Motor neuron (in vitro differentiated cells): Measurements from ENCODE around the gene TCFL5. TPM values are rescaled to one million over a fixed set of nuclear protein-coding genes. Genes with fewer than 3 reads are reported as not detected.
A peak's percentile ranks its signal among the peaks of the same experiment; 100 is the strongest.

Experiments used
- ATAC-seq, 8 experiments: fragments of 200-7000 bp; cut with Tn5 transposase; replicated peaks in 6 of 8; 2 replicates each; pipeline ENCODE4 v1.8.0; 2021; ENCODE audit warnings: mild to moderate bottlenecking in 8 of 8, moderate library complexity in 8 of 8
- H3K27ac ChIP-seq, 2 donors: fragments of 250-450 bp; sonication (Bioruptor Pico); 2 replicates each; pipeline ENCODE4 v1.9.0; 2021; ENCODE audit warnings: antibody characterized with exemption in 2 of 2, mild to moderate bottlenecking in 2 of 2, moderate library complexity in 1 of 2
- H3K4me1 ChIP-seq, 2 donors: fragments of 250-450 bp; sonication (Bioruptor Pico); replicated peaks in 1 of 2; 2 replicates each; pipeline ENCODE4 v1.6.1; 2021; ENCODE audit warnings: antibody characterized with exemption in 2 of 2, mild to moderate bottlenecking in 2 of 2, moderate library complexity in 1 of 2
- H3K4me3 ChIP-seq, 5 donors: fragments of 250-450 bp; sonication (Bioruptor Pico); 2 replicates each; pipeline ENCODE4 v1.9.0; 2021; ENCODE audit warnings: antibody characterized with exemption in 5 of 5, mild to moderate bottlenecking in 5 of 5, moderate library complexity in 4 of 5
- WGBS, 10 experiments: fragments of 450-650 bp; shearing (Covaris generic); methylation state at CpG; one replicate each; pipeline ENCODE4 v1.0.0; 2022; 5-methylcytosine and 5-hydroxymethylcytosine counted together
- in situ Hi-C, 9 experiments: fragments of 400-800 bp; cut with MboI; loops; one replicate each; pipeline ENCODE4 v1.15.0; 2021; ENCODE audit warnings: low sequenced_read_pairs in 9 of 9, low pct_unique_long_range_greater_than_20kb in 2 of 9; ENCODE audit not compliant: unreplicated experiment in 9 of 9
- total RNA-seq, 8 experiments: library from RNA; unstranded; fragments of 300-600 nt; gene quantifications; 2 replicates each; pipeline versions ENCODE4 v1.2.3 to v1.2.4, GENCODE V29; 2022

Gene TCFL5
- total RNA-seq = 10 to 100 TPM in 4 of 8 experiments, 1 to 10 TPM in 4; 7.0 to 14.0 (median 9.9) TPM

DNA sequence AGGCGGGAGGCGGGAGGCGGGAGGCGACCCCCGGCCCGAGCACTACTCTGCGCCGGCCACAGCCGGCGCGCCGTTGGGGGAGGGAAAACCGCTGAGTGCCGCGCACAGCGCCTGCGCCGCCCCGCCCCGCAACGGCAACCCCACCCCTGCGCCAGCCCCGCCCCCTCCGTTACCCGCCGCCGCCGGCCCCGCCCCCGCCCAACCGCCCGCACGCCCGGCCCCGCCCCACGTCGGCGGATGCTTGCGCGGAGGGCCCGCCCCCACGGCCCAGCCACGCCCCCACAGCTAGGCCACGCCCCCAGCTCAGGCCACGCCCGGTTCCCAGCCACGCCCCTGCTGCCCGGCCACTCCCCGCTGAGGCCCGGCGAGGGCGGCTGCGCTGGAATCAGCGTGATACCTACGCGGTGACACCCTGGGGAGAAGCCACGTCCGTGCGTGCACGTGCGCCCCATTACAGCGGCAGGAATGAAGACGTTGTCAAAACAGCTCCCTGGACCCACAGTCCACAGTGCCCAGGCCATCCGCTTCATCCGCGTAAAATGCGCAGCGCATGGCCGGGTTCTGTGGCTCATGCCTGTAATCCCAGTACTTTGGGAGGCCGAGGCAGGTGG is at the start of gene TCFL5:
Gene TCFL5 (minus strand): TSS at position 97 of the 611 bp plus-strand sequence. CDS start 152 bp downstream, outside the sequence.
- Histone ChIP-seq H3K4me3 (peak within 1 kb of the TSS; percentile 45 to 87 (median 75)), H3K27ac (peak within 1 kb of the TSS; percentile 78 to 81), H3K4me1 (peaks cover 15 to 21% of the 10 kb centered on the region in 2 donors)
- in situ Hi-C loops = no loop called here
- WGBS, 10 experiments = 0% methylated on average over 1 of the region's 70 CpGs; no CpG with 5 or more reads in 9 of the 10 experiments
- peak; percentile 60 to 83 (median 78) for ATAC-seq

GRCh38 chr20:62910777-62911497 is 49.3 kb upstream of the TCFL5 start:
- no peak overlapping the region for H3K27ac ChIP-seq
- H3K4me3 ChIP-seq = no peak overlapping the region
- peak in 1 of 8 experiments; percentile 8 for ATAC-seq
- WGBS, 10 experiments = 90 to 100% (median 98%) methylated on average over 1 to 16 of the region's 45 CpGs; no CpG with 5 or more reads in 2 of the 10 experiments
- H3K4me1 ChIP-seq = peaks cover 11 to 18% of the 10 kb centered on the region in 2 donors
- in situ Hi-C loops = no loop called here

DNA sequence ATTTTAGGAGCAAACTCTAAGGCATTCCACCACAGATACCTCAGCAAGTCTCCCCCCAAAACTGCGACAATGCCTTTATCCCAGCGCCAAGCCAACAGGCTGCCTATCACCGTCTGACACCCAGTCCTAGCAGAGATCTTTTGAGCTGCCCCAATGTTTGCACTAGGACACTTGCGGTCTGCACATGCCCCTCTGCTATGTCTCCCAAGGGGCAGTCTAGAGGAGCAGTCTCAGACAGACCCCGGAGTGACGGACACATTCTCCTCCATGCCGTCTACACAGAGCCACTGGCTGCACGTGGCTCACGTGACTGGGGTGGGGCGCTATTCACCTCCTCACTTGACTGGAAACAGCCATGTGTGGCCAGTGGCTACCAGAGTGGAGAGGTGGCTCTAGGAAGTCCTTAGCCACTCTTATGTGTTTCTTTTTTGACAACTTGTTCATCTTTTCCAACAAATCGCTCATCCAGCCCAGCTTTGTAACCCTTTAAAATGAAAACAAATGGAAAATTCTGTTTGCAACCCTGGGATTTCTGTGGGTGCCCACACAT is 48.7 kb upstream of the TCFL5 start:
- Histone ChIP-seq H3K4me3 (no peak overlapping the region), H3K27ac (no peak overlapping the region), H3K4me1 (peaks cover 11 to 13% of the 10 kb centered on the region in 2 donors)
- in situ Hi-C loops = no loop called here
- WGBS, 10 experiments = 83 to 100% (median 95%) methylated on average over 2 to 8 of the region's 11 CpGs; no CpG with 5 or more reads in 4 of the 10 experiments
- no peak for ATAC-seq

- WGBS, 10 experiments = 80 to 97% (median 91%) methylated on average over 2 to 11 of the region's 18 CpGs; no CpG with 5 or more reads in 2 of the 10 experiments
- H3K27ac ChIP-seq = no peak overlapping the region
- H3K4me1 ChIP-seq = peaks cover 2% of the 10 kb centered on the region in 2 donors
- H3K4me3 ChIP-seq = no peak overlapping the region
- in situ Hi-C loops = no loop called here
- ATAC-seq = no peak
Observed at GRCh38 chr20:62908971-62909791, 47.6 kb upstream of the TCFL5 start.

DNA sequence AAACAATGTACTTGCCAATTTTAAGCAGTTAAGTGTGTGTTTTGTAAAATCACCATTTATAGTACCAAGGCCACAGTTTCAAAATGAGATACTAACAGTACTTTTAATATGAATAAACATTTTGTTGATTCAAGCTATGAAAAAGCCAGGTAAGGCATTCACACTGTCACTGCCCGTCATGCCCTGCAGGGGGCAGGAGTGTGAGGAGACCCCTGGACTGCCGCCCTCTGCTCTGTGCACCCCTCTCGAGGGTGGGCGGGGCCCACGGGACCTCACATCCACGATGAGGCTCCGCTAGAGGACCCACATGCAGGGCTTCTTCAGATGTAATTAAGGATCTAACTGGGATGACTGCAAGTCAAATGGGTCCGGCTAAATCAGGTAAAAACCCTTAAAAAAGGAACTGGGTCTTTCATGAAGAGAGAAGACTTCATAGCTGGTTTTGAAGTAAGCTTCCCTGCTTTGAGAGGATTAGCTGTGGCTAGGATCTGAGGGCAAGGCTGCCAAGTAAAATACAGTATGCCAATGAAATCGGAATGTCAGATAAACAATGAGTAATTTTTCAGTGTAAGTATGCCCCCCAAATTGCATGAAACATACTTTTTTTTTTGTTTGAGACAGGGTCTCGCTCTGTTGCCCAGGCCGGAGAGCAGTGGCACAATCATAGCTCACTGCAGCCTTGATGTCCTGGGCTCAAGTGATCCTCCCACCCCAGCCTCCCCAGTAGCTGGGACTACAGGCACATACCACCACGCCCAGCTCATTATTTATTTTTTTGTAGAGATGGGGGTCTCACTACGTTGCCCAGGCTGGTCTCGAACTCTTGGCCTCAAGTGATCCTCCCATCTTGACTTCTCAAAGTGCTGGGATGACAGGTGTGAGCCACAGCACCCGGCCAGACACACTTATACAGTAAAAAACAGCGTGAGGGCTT is 46.0 kb upstream of the TCFL5 start:
- WGBS, 10 experiments = 59 to 100% (median 100%) methylated on average over 1 to 6 of the region's 16 CpGs; no CpG with 5 or more reads in 2 of the 10 experiments
- H3K4me3 ChIP-seq = no peak overlapping the region
- no peaks in the 10 kb centered on the region for H3K4me1 ChIP-seq
- ATAC-seq = peak in 1 of 8 experiments; percentile 52
- in situ Hi-C loops = no loop called here
- H3K27ac ChIP-seq = no peak overlapping the region

DNA sequence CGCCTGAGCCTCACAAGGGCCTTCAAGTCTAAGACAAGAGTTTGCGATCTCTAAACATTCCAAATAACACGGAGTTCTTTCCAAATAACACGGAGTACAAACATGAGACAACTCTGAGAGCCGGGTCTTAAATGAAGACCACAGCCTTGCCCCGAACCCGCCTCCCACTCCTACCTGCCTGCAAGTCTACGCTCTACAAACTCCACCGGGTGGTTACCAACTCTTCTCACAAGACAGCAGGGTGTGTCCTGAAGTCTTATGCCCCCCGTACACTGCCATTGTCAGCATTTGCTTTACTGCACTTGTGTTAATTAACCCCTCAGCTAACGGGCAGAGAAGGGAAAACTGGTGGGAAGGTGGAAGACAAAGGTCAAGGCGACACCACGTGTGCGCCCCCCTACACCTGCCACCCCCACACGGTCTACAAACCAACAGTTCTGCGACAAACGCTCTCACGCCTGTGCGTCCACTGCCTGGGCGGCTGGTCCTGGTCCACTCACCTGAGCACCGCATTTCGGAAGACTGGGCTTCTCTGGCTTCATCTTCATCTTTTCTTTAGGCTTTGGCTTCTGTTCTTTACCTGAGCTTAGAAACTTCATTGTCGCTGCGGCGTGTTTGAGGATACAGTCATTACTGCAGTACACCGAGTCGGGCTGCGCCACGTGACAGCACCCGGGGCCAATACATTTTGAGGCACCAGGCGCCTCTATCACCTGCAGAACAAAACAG is 45.2 kb upstream of the TCFL5 start:
- 87 to 100% (median 99%) methylated on average over 1 to 20 of the region's 31 CpGs; no CpG with 5 or more reads in 1 of the 10 experiments for WGBS, 10 experiments
- in situ Hi-C loops = no loop called here
- no peaks in the 10 kb centered on the region for H3K4me1 ChIP-seq
- no peak overlapping the region for H3K4me3 ChIP-seq
- H3K27ac ChIP-seq = no peak overlapping the region
- ATAC-seq = no peak

DNA sequence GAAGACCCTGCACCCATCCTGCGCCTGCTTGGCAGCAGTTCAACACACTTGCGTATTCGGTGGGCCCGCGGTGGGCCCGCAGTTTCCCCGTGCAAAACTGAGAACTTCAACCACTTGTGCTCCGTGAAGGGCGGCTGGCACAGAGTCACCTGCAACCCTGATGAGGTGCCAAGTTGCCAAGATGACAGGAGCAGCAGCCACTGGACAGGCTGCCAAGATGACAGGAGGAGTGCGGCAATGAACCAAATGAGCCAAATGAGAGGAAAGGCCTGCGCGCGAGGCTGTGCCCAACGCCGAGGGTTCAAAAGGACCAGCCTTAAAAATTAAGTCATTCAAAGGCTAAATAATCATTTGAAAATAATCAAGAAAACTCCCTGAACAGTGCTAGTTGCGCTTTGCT is 44.6 kb upstream of the TCFL5 start:
- WGBS, 10 experiments = 80 to 100% (median 96%) methylated on average over 1 to 11 of the region's 16 CpGs
- Histone ChIP-seq H3K27ac (no peak overlapping the region), H3K4me1 (no peaks in the 10 kb centered on the region), H3K4me3 (no peak overlapping the region)
- ATAC-seq = no peak
- in situ Hi-C loops = no loop called here

DNA sequence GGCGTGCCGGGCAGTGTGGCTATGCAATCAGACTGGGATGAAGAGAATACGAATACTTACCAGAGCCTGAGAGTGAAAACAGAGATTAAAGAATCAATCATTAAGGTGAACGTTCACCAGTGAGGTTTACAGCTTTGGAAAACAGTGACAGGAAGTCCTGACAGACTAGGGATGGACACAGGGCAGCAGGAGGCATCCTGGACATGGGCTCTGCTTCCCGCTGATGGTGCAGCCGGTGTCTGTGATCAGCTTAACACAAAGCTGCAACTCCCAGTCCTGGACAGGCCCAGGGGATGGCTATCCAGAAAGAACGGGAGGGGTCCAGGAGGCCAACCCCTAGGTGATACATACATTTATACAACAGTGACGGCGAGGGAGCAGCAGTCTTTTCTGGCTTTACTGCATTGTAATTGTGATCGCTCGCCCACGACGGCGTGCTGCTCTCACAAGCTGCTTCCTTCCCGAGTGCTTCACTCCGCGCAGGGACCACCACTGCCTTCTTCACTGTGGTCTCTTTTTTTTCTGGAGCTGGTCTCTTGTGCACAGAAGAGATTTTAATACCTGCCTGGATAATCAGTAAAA is 44.0 kb upstream of the TCFL5 start:
- Histone ChIP-seq H3K4me3 (no peak overlapping the region), H3K27ac (no peak overlapping the region), H3K4me1 (peaks cover 0 to under 1% of the 10 kb centered on the region in 2 donors)
- in situ Hi-C loops = no loop called here
- ATAC-seq = no peak
- 64 to 100% (median 91%) methylated on average over 2 to 15 of the region's 17 CpGs for WGBS, 10 experiments

- WGBS, 10 experiments = 71 to 100% (median 98%) methylated on average over 1 to 5 of the region's 7 CpGs
- H3K4me1 ChIP-seq = peaks cover 14 to 15% of the 10 kb centered on the region in 2 donors
- H3K27ac ChIP-seq = no peak overlapping the region
- H3K4me3 ChIP-seq = no peak overlapping the region
- no peak for ATAC-seq
- in situ Hi-C loops = no loop called here
Observed at GRCh38 chr20:62902926-62903615, 41.4 kb upstream of the TCFL5 start.

DNA sequence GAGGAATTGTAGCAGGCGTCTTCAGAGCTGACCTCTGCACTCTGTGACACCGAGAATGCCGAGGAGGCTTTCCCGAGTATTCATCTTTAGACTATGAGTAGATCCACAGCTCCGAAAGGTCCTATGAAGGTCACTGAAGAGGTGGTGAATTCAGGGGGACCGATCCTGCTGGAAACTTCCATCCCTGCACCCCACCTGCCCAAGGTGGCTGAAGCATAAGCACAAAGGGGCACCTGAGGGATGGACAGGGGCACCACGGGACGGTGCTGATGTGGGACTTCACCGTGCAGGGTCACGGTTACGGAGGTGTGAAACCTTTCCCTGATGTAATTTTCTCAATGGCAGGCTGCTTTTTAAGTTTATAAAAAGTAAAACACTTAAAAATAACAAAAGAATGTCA is 40.3 kb upstream of the TCFL5 start:
- no peak for ATAC-seq
- in situ Hi-C loops = no loop called here
- WGBS, 10 experiments = 68 to 100% (median 91%) methylated on average over 1 to 10 of the region's 11 CpGs; no CpG with 5 or more reads in 4 of the 10 experiments
- Histone ChIP-seq H3K4me1 (peaks cover 14 to 15% of the 10 kb centered on the region in 2 donors), H3K4me3 (no peak overlapping the region), H3K27ac (no peak overlapping the region)
